Peyer's patch (tissue), 4 donors: ENCODE data around the gene FLRT1. TPM values are rescaled to one million over a fixed set of nuclear protein-coding genes. Genes with fewer than 3 reads are reported as not detected.
A peak's percentile ranks its signal among the peaks of the same experiment; 100 is the strongest.

Source experiments
- DNase-seq, 3 donors: peaks; one replicate each; pipeline ENCODE4 v3.0.0-alpha.2; 2017 to 2019
- H3K27ac ChIP-seq, 4 donors: fragments of 200-600 bp; sonication (generic); one replicate each; pipeline ENCODE4 v1.5.1; 2016 to 2019
- H3K27me3 ChIP-seq, 2 donors: fragments of 200-600 bp; sonication (generic); one replicate each; pipeline ENCODE4 v1.5.1; 2019
- H3K36me3 ChIP-seq, 3 donors: fragments of 200-600 bp; sonication (generic); one replicate each; pipeline ENCODE4 v1.5.1; 2016 to 2019
- H3K4me1 ChIP-seq, 4 donors: fragments of 200-600 bp; sonication (generic); one replicate each; pipeline ENCODE4 v1.5.1; 2016 to 2019
- H3K4me3 ChIP-seq, 4 donors: fragments of 200-600 bp; sonication (generic); 1 replicate in 3 of 4; 2 replicates in 1 of 4; pipeline ENCODE4 v1.5.1; 2016 to 2019; ENCODE audit warnings: mild to moderate bottlenecking in 1 of 4
- H3K9me3 ChIP-seq, 4 donors: fragments of 200-600 bp; sonication (generic); one replicate each; pipeline ENCODE4 v1.5.1; 2016 to 2019; ENCODE audit warnings: mild to moderate bottlenecking in 1 of 4
- POLR2A ChIP-seq, 2 donors: fragments of 450-650 bp; IDR thresholded peaks; one replicate each; pipeline ENCODE4 v1.5.1; 2017; ENCODE audit warnings: antibody characterized with exemption in 2 of 2, mild to moderate bottlenecking in 2 of 2, moderate library complexity in 2 of 2
- total RNA-seq, 4 donors: library from RNA; depleted of rRNA; stranded (reverse); fragments of >200 nt; gene quantifications; one replicate each; pipeline ENCODE4 v1.1.0, GENCODE V29; 2016
- TF ChIP-seq, protein P1 (sequence below), 6 experiments: fragments of 450-650 bp in 4 of 6; fragments of 200-600 bp in 2 of 6; sonication (generic) in 1 of 6; IDR thresholded peaks; one replicate each; pipeline ENCODE4 v1.5.1; 2017 to 2019; ENCODE audit warnings: antibody characterized with exemption in 6 of 6, mild to moderate bottlenecking in 3 of 6, moderate library complexity in 1 of 6

FLRT1 gene
- total RNA-seq, 4 donors from 2014 or later: 0.27 TPM; not detected in 3

DNA sequence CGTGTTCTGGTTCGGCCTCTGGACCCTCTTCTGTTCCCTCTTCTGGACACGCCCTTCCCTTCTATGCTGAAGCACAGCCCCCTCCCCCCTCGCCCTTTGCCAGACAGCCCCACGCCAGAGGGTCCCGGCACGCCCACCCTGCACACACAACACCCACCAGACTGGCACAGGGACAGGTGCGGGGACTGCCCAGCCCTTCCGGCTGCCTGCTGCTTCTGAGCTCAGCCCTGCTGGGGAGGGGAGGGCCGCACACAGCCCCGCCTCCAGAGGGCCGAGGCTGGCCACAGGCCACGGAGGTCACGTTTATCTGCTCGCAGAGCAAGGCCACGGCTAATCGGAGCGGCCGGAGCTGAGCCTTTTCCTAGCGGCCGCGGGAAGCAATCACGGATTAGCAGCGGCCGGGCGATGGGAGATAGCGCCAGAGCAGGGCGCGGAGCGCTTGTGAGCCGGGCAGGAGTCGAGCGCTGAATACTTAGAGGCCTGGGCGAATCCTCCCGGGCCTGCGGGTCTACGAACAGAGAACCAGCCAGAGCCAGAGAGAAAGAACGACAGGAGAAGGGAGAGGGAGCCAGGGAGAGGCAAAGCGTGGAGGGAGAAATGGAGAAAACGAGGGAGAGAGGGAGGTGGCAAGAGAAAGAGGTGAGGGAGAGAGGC lies 28.0 kb upstream of the FLRT1 start:
- no peaks in the 10 kb centered on the region for H3K27me3 ChIP-seq

DNA sequence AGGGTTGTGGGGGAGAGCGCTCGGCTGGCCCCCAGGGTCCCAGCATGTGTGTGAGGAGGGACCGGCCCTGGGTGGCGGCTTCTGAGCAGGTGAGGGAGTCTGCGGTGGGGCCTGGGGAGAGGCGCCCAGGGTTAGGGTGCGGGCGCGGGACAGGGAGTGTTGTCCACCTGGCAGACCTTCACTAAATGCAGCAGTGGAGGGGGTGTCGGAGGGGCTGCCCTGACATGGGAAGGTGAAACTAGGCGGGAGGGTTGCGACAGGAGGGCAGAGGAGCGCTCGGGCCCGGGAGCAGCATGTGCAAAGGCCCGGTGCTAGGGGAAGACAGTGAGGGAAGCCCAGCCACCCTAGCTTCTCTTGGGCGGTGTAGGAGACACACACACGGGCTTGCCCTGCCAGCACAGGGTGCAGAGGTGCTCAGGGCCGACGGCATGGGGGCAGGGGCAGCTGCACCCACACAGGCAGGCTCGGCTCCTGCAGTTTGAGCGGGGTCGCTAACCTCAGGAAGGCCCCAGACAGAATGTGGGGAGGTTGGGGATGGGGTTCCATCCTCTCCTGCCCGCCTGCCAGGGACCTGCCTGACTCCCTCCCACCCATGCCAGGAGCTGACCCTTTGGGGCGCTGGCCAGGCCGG lies 27.3 kb upstream of the FLRT1 start:
- Histone ChIP-seq H3K36me3 (no peaks in the 10 kb centered on the region), H3K27ac (no peak overlapping the region), H3K4me3 (peak overlapping the region in 1 of 4 donors; percentile 52), H3K9me3 (no peaks in the 10 kb centered on the region), H3K27me3 (no peaks in the 10 kb centered on the region), H3K4me1 (peaks cover 0 to 19% (median 0%) of the 10 kb centered on the region in 4 donors)
- no peak for DNase-seq
- no peak for TF ChIP-seq POLR2A (IDR thresholded peaks at IDR 0.05)
- TF ChIP-seq, protein P1, sequence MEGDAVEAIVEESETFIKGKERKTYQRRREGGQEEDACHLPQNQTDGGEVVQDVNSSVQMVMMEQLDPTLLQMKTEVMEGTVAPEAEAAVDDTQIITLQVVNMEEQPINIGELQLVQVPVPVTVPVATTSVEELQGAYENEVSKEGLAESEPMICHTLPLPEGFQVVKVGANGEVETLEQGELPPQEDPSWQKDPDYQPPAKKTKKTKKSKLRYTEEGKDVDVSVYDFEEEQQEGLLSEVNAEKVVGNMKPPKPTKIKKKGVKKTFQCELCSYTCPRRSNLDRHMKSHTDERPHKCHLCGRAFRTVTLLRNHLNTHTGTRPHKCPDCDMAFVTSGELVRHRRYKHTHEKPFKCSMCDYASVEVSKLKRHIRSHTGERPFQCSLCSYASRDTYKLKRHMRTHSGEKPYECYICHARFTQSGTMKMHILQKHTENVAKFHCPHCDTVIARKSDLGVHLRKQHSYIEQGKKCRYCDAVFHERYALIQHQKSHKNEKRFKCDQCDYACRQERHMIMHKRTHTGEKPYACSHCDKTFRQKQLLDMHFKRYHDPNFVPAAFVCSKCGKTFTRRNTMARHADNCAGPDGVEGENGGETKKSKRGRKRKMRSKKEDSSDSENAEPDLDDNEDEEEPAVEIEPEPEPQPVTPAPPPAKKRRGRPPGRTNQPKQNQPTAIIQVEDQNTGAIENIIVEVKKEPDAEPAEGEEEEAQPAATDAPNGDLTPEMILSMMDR (IDR thresholded peaks at IDR 0.05): no peak

More for the DNA sequence above, 28.0 kb upstream of the FLRT1 start:
- no peaks in the 10 kb centered on the region for H3K36me3 ChIP-seq
- no peaks in the 10 kb centered on the region for H3K9me3 ChIP-seq
- peak in 2 of 3 donors; percentile 74 to 75 for DNase-seq
- TF ChIP-seq, protein P1 (IDR thresholded peaks at IDR 0.05): peak in 3 of 6 experiments; percentile 35 to 49 (median 43)
- no peak for TF ChIP-seq POLR2A (IDR thresholded peaks at IDR 0.05)
- no peak overlapping the region for H3K27ac ChIP-seq
- peaks cover 0 to 19% (median 0%) of the 10 kb centered on the region in 4 donors for H3K4me1 ChIP-seq
- peak overlapping the region; percentile 12 to 52 (median 29) for H3K4me3 ChIP-seq

DNA sequence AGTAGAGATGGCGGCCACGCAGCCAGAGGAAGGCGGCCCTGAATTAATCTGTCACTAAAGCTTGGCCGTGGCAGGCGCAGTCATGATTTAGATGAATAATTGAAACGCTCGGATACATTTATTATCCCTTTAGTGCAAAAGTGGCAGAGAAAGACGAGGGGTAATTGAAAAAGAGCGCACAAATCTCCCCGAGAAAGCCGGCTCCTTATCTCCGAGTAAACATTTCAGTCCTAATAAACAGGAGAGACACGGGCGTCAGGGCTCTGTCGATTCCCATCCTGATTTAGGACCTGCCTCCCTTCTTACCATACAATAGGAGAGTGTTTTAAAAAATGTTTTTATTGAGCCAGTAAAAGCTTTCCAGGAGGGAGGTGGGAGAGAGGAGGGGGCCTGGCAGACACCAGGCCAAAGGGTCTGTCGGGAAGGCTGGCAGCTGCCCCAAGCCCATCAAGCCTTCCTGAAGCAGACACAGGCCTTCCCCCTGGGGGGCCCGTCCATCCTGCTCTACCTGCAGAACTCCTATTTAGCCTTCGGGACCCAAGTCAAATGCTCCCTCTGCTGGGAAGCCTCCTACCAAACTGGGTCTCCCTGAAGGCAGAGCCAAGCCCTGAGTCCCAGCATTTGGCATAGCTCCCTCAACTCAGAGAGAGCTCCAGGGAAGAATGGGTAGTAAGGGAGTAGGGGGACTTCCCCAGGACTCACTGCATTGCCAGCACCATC lies 26.7 kb upstream of the FLRT1 start:
- TF ChIP-seq, protein P1 (IDR thresholded peaks at IDR 0.05): no peak
- no peak for TF ChIP-seq POLR2A (IDR thresholded peaks at IDR 0.05)
- Histone ChIP-seq H3K27me3 (no peaks in the 10 kb centered on the region), H3K36me3 (no peaks in the 10 kb centered on the region), H3K27ac (no peak overlapping the region), H3K4me3 (no peak overlapping the region), H3K9me3 (no peaks in the 10 kb centered on the region), H3K4me1 (peaks cover 0 to 19% (median 0%) of the 10 kb centered on the region in 4 donors)
- no peak for DNase-seq

DNA sequence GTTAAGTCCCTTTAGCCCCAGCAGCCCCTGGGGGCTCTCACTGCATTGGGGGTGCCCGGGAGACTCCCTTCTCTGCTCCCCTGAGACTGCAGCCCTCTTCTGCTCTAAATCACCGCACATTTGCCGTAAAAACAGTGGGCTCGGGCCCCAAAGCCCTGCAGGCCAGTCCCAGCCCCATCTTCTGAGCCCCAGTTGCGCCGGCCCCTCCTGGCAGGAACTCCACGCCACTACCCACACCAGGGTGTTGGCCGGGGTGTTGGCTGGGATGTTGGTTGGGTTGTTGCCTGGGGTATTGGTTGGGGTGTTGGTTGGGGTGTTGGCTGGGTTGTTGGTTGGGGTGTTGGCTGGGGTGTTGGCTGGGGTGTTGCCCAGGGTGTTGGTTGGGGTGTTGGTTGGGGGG lies 26.0 kb upstream of the FLRT1 start:
- Histone ChIP-seq H3K4me3 (no peak overlapping the region), H3K4me1 (peaks cover 0 to 19% (median 0%) of the 10 kb centered on the region in 4 donors), H3K36me3 (no peaks in the 10 kb centered on the region), H3K9me3 (no peaks in the 10 kb centered on the region), H3K27ac (no peak overlapping the region), H3K27me3 (no peaks in the 10 kb centered on the region)
- no peak for TF ChIP-seq POLR2A (IDR thresholded peaks at IDR 0.05)
- TF ChIP-seq, protein P1 (IDR thresholded peaks at IDR 0.05): no peak
- DNase-seq: no peak

DNA sequence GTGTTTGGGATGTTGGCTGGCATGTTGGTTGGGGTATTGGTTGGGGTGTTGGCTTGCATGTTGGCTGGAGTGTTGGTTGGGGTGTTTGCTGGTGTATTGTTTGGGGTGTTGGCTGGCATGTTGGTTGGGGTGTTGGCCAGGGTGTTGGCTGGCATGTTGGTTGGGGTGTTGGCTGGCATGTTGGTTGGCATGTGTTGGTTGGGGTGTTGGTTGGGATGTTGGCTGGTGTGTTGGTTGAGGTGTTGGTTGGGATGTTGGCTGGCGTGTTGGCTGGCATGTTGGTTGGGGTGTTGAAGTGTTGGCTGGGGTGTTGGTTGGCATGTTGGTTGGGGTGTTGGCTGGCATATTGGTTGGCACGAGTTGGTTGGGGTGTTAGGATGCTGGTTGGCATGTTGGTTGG lies 24.9 kb upstream of the FLRT1 start:
- Histone ChIP-seq H3K4me1 (peaks cover 0 to 19% (median 0%) of the 10 kb centered on the region in 4 donors), H3K27ac (no peak overlapping the region), H3K4me3 (no peak overlapping the region), H3K36me3 (no peaks in the 10 kb centered on the region), H3K27me3 (no peaks in the 10 kb centered on the region), H3K9me3 (no peaks in the 10 kb centered on the region)
- no peak for DNase-seq
- no peak for TF ChIP-seq POLR2A (IDR thresholded peaks at IDR 0.05)
- TF ChIP-seq, protein P1 (IDR thresholded peaks at IDR 0.05): no peak
